SK-N-SH (cell line): ENCODE results near the gene LRTM2. TPM values are rescaled to one million over a fixed set of nuclear protein-coding genes. Genes with fewer than 3 reads are reported as not detected.

ENCODE experiments used
- CTCF ChIA-PET: fragments of 300-600, 350-600 bp; formaldehyde crosslinking; extraction: SDS; loops from one replicate; lab custom pipeline; 2021; lab: Yijun Ruan, JAX
- POLR2A ChIA-PET: fragments of 350-600 bp; sonication (Branson Sonifier 250); formaldehyde crosslinking; extraction: SDS; loops from one replicate; lab custom pipeline; 2020; ENCODE audit warnings: antibody characterized with exemption, inconsistent platforms; lab: Yijun Ruan, JAX
- DNase-seq: peaks from one replicate; pipeline ENCODE4 v3.0.0; 2012
- H2AFZ ChIP-seq: fragments of 200-600 bp; sonication (generic); 2 replicates; pipeline ENCODE4 v1.8.1; 2016; ENCODE audit warnings: antibody characterized with exemption, mild to moderate bottlenecking, low read depth
- H3F3A ChIP-seq: fragments of 200-600 bp; sonication (generic); replicated peaks from 2 replicates; pipeline ENCODE3; 2016; ENCODE audit warnings: antibody characterized with exemption, mild to moderate bottlenecking; ENCODE audit not compliant: insufficient read depth
- H3K27ac ChIP-seq, 2 experiments: fragments of 200-500 bp in 1 of 2; fragments of 200-600 bp in 1 of 2; sonication (Bioruptor generic) in 1 of 2; sonication (generic), shearing (Covaris generic) in 1 of 2; 2 replicates each; pipeline versions ENCODE4 v1.5.1 to v1.6.1; 2014 to 2016; ENCODE audit warnings: low read depth in 2 of 2, inconsistent platforms in 1 of 2, low read length in 1 of 2, mild to moderate bottlenecking in 1 of 2, mixed read lengths in 1 of 2
- H3K27me3 ChIP-seq: fragments of 200-600 bp; sonication (generic), shearing (Covaris generic); 2 replicates; pipeline ENCODE4 v1.6.1; 2016; ENCODE audit warnings: mixed run types; ENCODE audit not compliant: insufficient read depth
- H3K36me3 ChIP-seq, 2 experiments: fragments of 200-500 bp in 1 of 2; fragments of 200-600 bp in 1 of 2; sonication (Bioruptor generic) in 1 of 2; sonication (generic) in 1 of 2; replicated peaks in 1 of 2; 2 replicates each; pipeline versions ENCODE3 to v1.5.1; 2014 to 2016; ENCODE audit warnings: low read length in 1 of 2, mild to moderate bottlenecking in 1 of 2; ENCODE audit not compliant: insufficient read depth in 2 of 2, control insufficient read depth in 1 of 2
- H3K4me1 ChIP-seq, 2 experiments: fragments of 200-500 bp in 1 of 2; fragments of 200-600 bp in 1 of 2; sonication (Bioruptor generic) in 1 of 2; sonication (generic), shearing (Covaris generic) in 1 of 2; 2 replicates each; pipeline versions ENCODE4 v1.5.1 to v1.6.1; 2014 to 2016; ENCODE audit warnings: low read depth in 1 of 2, low read length in 1 of 2, mixed run types in 1 of 2; ENCODE audit not compliant: insufficient read depth in 2 of 2, control insufficient read depth in 1 of 2
- H3K4me2 ChIP-seq: fragments of 200-600 bp; sonication (generic), shearing (Covaris generic); 2 replicates; pipeline ENCODE4 v1.6.1; 2017; ENCODE audit warnings: mixed run types
- H3K4me3 ChIP-seq, 2 experiments: fragments of 200-500 bp in 1 of 2; fragments of 200-600 bp in 1 of 2; sonication (Bioruptor generic) in 1 of 2; sonication (generic), shearing (Covaris generic) in 1 of 2; 2 replicates each; pipeline versions ENCODE4 v1.5.1 to v1.8.1; 2014 to 2016; ENCODE audit warnings: low read depth in 2 of 2, inconsistent platforms in 1 of 2, low read length in 1 of 2, mild to moderate bottlenecking in 1 of 2, mixed read lengths in 1 of 2, moderate library complexity in 1 of 2
- H3K79me2 ChIP-seq: fragments of 200-600 bp; sonication (generic); 2 replicates; pipeline ENCODE4 v1.8.1; 2017; ENCODE audit warnings: mild to moderate bottlenecking; ENCODE audit not compliant: insufficient read depth
- H3K9ac ChIP-seq: fragments of 200-600 bp; sonication (generic); 2 replicates; pipeline ENCODE4 v1.6.1; 2017; ENCODE audit warnings: mixed run types
- H3K9me2 ChIP-seq: fragments of 200-600 bp; sonication (generic); 2 replicates; pipeline ENCODE4 v1.6.1; 2017; ENCODE audit warnings: mixed run types
- H3K9me3 ChIP-seq: fragments of 200-600 bp; sonication (generic); 2 replicates; pipeline ENCODE4 v1.6.1; 2017; ENCODE audit warnings: mixed run types, mild to moderate bottlenecking, moderate library complexity
- H4K20me1 ChIP-seq: fragments of 200-600 bp; sonication (generic); 2 replicates; pipeline ENCODE4 v1.6.1; 2017; ENCODE audit warnings: mild to moderate bottlenecking, mixed run types; ENCODE audit not compliant: insufficient read depth
- CHD2 ChIP-seq: fragments of 150-350 bp; IDR thresholded peaks from 2 replicates; pipeline ENCODE4 v1.6.1; 2018; ENCODE audit warnings: low read length; ENCODE audit not compliant: partially characterized antibody
- CTCF ChIP-seq: fragments of 200-600 bp; sonication (generic); IDR thresholded peaks from 2 replicates; pipeline ENCODE4 v1.6.1; 2017; ENCODE audit warnings: antibody characterized with exemption, mild to moderate bottlenecking, moderate library complexity
- EP300 ChIP-seq, 2 experiments: IDR thresholded peaks; 2 replicates each; pipeline versions ENCODE4 v1.4.0 to v1.6.1; 2012; ENCODE audit warnings: borderline replicate concordance in 1 of 2, low read depth in 1 of 2, low read length in 1 of 2
- GATA2 ChIP-seq: sonication (generic); formaldehyde crosslinking; IDR thresholded peaks from 2 replicates; pipeline ENCODE4 v1.5.0; 2020; ENCODE audit warnings: mild to moderate bottlenecking, missing genetic modification reagents
- IRF3 ChIP-seq: fragments of 150-350 bp; IDR thresholded peaks from 2 replicates; pipeline ENCODE4 v1.6.1; 2016; ENCODE audit warnings: mild to moderate bottlenecking, low read depth, low read length
- MXI1 ChIP-seq: IDR thresholded peaks from 2 replicates; pipeline ENCODE4 v1.6.1; 2012; ENCODE audit warnings: mild to moderate bottlenecking, low read depth, low read length, improper control_type of control experiment
- RAD21 ChIP-seq: IDR thresholded peaks from 2 replicates; pipeline ENCODE4 v1.6.1; 2012; ENCODE audit warnings: mild to moderate bottlenecking, low read length
- RCOR1 ChIP-seq: fragments of 150-350 bp; IDR thresholded peaks from 2 replicates; pipeline ENCODE4 v1.6.1; 2017; ENCODE audit warnings: antibody characterized with exemption, low read length
- REST ChIP-seq: IDR thresholded peaks from 2 replicates; pipeline ENCODE4 v1.6.1; 2012; ENCODE audit warnings: mild to moderate bottlenecking, low read depth, low read length, moderate library complexity
- RFX5 ChIP-seq: IDR thresholded peaks from 2 replicates; pipeline ENCODE4 v1.6.1; 2012; ENCODE audit warnings: mild to moderate bottlenecking, improper control_type of control experiment, low read length
- RXRA ChIP-seq: IDR thresholded peaks from 2 replicates; pipeline ENCODE4 v1.4.0; 2012; ENCODE audit warnings: low read depth, mild to moderate bottlenecking, borderline replicate concordance
- SIN3A ChIP-seq: IDR thresholded peaks from 2 replicates; pipeline ENCODE4 v1.6.1; 2012; ENCODE audit warnings: low read depth, mild to moderate bottlenecking, low read length, moderate library complexity, borderline replicate concordance
- SMC3 ChIP-seq: IDR thresholded peaks from 2 replicates; pipeline ENCODE4 v1.6.1; 2012; ENCODE audit warnings: low read depth, low read length, improper control_type of control experiment
- TAF1 ChIP-seq: IDR thresholded peaks from 2 replicates; pipeline ENCODE4 v1.6.1; 2012; ENCODE audit warnings: low read depth, mild to moderate bottlenecking, low read length, moderate library complexity, borderline replicate concordance
- TEAD4 ChIP-seq: IDR thresholded peaks from 2 replicates; pipeline ENCODE4 v1.4.0; 2012; ENCODE audit warnings: mild to moderate bottlenecking, borderline replicate concordance; ENCODE audit not compliant: insufficient read depth
- YY1 ChIP-seq: IDR thresholded peaks from 2 replicates; pipeline ENCODE4 v1.4.0; 2012; ENCODE audit warnings: low read depth, mild to moderate bottlenecking
- WGBS: methylation state at CpG from one replicate; pipeline ENCODE4 v1.1.6; 2017; ENCODE audit warnings: low lambda C conversion rate; 5-methylcytosine and 5-hydroxymethylcytosine counted together
- polyA plus RNA-seq, 3 experiments: library from polyadenylated mRNA; depleted of rRNA; stranded (reverse); fragments of >200 nt; gene quantifications; 2 replicates each; pipeline ENCODE4 v1.2.3, GENCODE V29; 2012
- TF ChIP-seq, protein P1 (sequence below): IDR thresholded peaks from 2 replicates; pipeline ENCODE4 v1.4.0; 2012; ENCODE audit warnings: low read depth, borderline replicate concordance

Gene LRTM2
- polyA plus RNA-seq, 1 of the 3 experiments (the other 2 are of a cell fraction) = not detected

- Histone ChIP-seq H3K9ac (no peak overlapping the region), H3K36me3 (no peaks in the 10 kb centered on the region), H3F3A (no peaks in the 10 kb centered on the region), H3K27me3 (peaks cover 14% of the 10 kb centered on the region; the same call in 1 of the 2 replicates), H2AFZ (no peak overlapping the region), H3K79me2 (no peaks in the 10 kb centered on the region), H3K4me3 (no peak overlapping the region), H3K4me1 (peaks cover 0 to 15% of the 10 kb centered on the region in 2 experiments; a peak in 1 of 4 replicates), H3K9me3 (no peaks in the 10 kb centered on the region), H4K20me1 (no peaks in the 10 kb centered on the region), H3K27ac (no peak overlapping the region), H3K4me2 (no peak overlapping the region), H3K9me2 (no peaks in the 10 kb centered on the region)
- ChIA-PET CTCF (interaction anchor here (1.1 to 1.7 kb wide), 4 partner anchors 19 to 179 kb away, joined by 3 to 7 read pairs (median 4); no protein-coding TSS in a partner anchor), POLR2A (interaction anchor here (1.3 kb wide), 1 partner anchor 23 kb away, joined by 3 read pairs; no protein-coding TSS in a partner anchor)
- WGBS = 77% methylated on average over 8 of the region's 8 CpGs
- TF ChIP-seq IRF3 (no peak), CTCF (no peak), REST (no peak), GATA2 (CRISPR knock-in tag) (no peak), MXI1 (no peak), RXRA (no peak), RFX5 (no peak)
- DNase-seq = no peak
Measured at GRCh38 chr12:1814266-1814665, 6.1 kb upstream of the LRTM2 start.

DNA sequence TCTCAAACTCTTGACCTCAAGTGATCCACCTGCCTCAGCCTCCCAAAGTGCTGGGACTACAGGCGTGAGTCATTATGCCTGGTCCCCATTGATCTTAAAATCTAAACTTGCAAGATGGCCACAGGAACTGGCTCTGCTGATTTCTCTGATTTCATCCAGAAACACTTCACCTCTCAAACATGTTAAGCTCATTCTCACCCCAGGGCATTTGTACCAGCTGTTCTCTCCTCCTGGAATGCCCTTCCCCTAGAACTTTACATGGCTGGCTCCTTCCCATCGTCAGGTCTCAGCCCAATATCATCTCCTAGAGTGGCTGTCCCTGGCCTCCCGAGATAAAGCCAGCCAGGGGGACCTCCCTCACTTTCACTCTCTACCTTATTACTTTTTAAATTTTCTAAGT, 5.3 kb upstream of the LRTM2 start:
- no peak overlapping the region for H2AFZ ChIP-seq
- H3K9ac ChIP-seq = no peak overlapping the region
- H3K4me3 ChIP-seq = no peak overlapping the region
- no peaks in the 10 kb centered on the region for H3K9me2 ChIP-seq
- no peaks in the 10 kb centered on the region for H3F3A ChIP-seq
- WGBS = 50% methylated on average over 3 of the region's 3 CpGs
- ChIA-PET CTCF (interaction anchor here (1.4 to 1.7 kb wide), 3 partner anchors 8 to 181 kb away, joined by 3 to 9 read pairs (median 6); no protein-coding TSS in a partner anchor), POLR2A (interaction anchor here (1.3 kb wide), 1 partner anchor 24 kb away, joined by 3 read pairs; no protein-coding TSS in a partner anchor)
- H3K9me3 ChIP-seq = no peaks in the 10 kb centered on the region
- no peaks in the 10 kb centered on the region for H3K36me3 ChIP-seq
- H4K20me1 ChIP-seq = no peaks in the 10 kb centered on the region
- no peak for DNase-seq
- no peak overlapping the region for H3K27ac ChIP-seq
- H3K4me2 ChIP-seq = no peak overlapping the region
- peaks cover 0 to 24% of the 10 kb centered on the region in 2 experiments; a peak in 1 of 4 replicates for H3K4me1 ChIP-seq
- no peaks in the 10 kb centered on the region for H3K79me2 ChIP-seq
- H3K27me3 ChIP-seq = peaks cover 22% of the 10 kb centered on the region; the same call in 1 of the 2 replicates
- TF ChIP-seq YY1 = no peak
- TF ChIP-seq RAD21 = no peak
- TF ChIP-seq SIN3A = no peak
- no peak for TF ChIP-seq RCOR1
- no peak for TF ChIP-seq SMC3
- TF ChIP-seq CHD2 = no peak
- no peak for TF ChIP-seq TEAD4
- TF ChIP-seq TAF1 = no peak
- TF ChIP-seq EP300 (IDR thresholded peaks at IDR 0.05; ENCODE audit: borderline replicate concordance in 1 of 2, low read depth in 1 of 2, low read length in 1 of 2) = no peak
- TF ChIP-seq RFX5 = no peak
- TF ChIP-seq, protein P1, sequence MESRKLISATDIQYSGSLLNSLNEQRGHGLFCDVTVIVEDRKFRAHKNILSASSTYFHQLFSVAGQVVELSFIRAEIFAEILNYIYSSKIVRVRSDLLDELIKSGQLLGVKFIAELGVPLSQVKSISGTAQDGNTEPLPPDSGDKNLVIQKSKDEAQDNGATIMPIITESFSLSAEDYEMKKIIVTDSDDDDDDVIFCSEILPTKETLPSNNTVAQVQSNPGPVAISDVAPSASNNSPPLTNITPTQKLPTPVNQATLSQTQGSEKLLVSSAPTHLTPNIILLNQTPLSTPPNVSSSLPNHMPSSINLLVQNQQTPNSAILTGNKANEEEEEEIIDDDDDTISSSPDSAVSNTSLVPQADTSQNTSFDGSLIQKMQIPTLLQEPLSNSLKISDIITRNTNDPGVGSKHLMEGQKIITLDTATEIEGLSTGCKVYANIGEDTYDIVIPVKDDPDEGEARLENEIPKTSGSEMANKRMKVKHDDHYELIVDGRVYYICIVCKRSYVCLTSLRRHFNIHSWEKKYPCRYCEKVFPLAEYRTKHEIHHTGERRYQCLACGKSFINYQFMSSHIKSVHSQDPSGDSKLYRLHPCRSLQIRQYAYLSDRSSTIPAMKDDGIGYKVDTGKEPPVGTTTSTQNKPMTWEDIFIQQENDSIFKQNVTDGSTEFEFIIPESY = no peak
